ENCODE data around the gene TCEANC2. TPM values are rescaled to one million over a fixed set of nuclear protein-coding genes. Genes with fewer than 3 reads are reported as not detected.
"Not testable (repeated sequence)": the region's sequence is repeated elsewhere in the genome, so short reads cannot be mapped to it uniquely, and the experiment has no call there.

TCEANC2 gene
- total RNA-seq, 2 experiments from 2014 or later: 12.8 to 13.6 TPM

- POLR2A ChIA-PET: interaction anchor here (0.6 to 1.3 kb wide), 2 partner anchors 9 kb away, joined by 3 to 4 read pairs; no protein-coding TSS in a partner anchor
- CTCF ChIA-PET: interaction anchor here (1.0 to 1.4 kb wide), 2 partner anchors 10 to 40 kb away, joined by 3 to 6 read pairs; no protein-coding TSS in a partner anchor
- Mint-ChIP-seq H3K9me3 (no peaks in the 10 kb centered on the region), H3K4me3 (no peak overlapping the region), H3K27ac (peak overlapping the region; percentile 39), H3K36me3 (peaks cover 30% of the 10 kb centered on the region), H3K27me3 (no peaks in the 10 kb centered on the region), H3K4me1 (ENCODE audit: low read depth) (peaks cover 4% of the 10 kb centered on the region)
- no peak for DNase-seq
- intact Hi-C loops (cut with micrococcal nuclease): no loop called here
Measured at GRCh38 chr1:54041806-54042205, 11.6 kb upstream of the TCEANC2 start.

GRCh38 chr1:54045496-54045895, 7.9 kb upstream of the TCEANC2 start:
- H3K9me3 Mint-ChIP-seq: no peaks in the 10 kb centered on the region
- peaks cover 25% of the 10 kb centered on the region for H3K36me3 Mint-ChIP-seq
- intact Hi-C loops (cut with micrococcal nuclease): no loop called here
- ChIA-PET POLR2A (no interaction called here), CTCF (no interaction called here)
- H3K27ac Mint-ChIP-seq: peak overlapping the region; percentile 36
- no peaks in the 10 kb centered on the region for H3K27me3 Mint-ChIP-seq
- no peak overlapping the region for H3K4me3 Mint-ChIP-seq
- DNase-seq: no peak
- peaks cover 25% of the 10 kb centered on the region for H3K4me1 Mint-ChIP-seq (ENCODE audit: low read depth)

- H3K36me3 Mint-ChIP-seq: peaks cover 20% of the 10 kb centered on the region
- no peak overlapping the region for H3K27ac Mint-ChIP-seq
- H3K9me3 Mint-ChIP-seq: no peaks in the 10 kb centered on the region
- ChIA-PET POLR2A (no interaction called here), CTCF (no interaction called here)
- intact Hi-C loops (cut with micrococcal nuclease): no loop called here
- no peak overlapping the region for H3K4me3 Mint-ChIP-seq
- peaks cover 28% of the 10 kb centered on the region for H3K4me1 Mint-ChIP-seq (ENCODE audit: low read depth)
- no peak for DNase-seq
- H3K27me3 Mint-ChIP-seq: no peaks in the 10 kb centered on the region
Measured at GRCh38 chr1:54046671-54047383, 6.6 kb upstream of the TCEANC2 start.

- H3K4me1 Mint-ChIP-seq (ENCODE audit: low read depth): peaks cover 28% of the 10 kb centered on the region
- intact Hi-C loops (cut with micrococcal nuclease): no loop called here
- CTCF ChIA-PET: interaction anchor here (1.3 kb wide), 1 partner anchor 753 kb away, joined by 4 read pairs; the partner anchor contains the start of gene TTC22
- POLR2A ChIA-PET: no interaction called here
- no peak overlapping the region for H3K4me3 Mint-ChIP-seq
- no peak for DNase-seq
- H3K27me3 Mint-ChIP-seq: no peaks in the 10 kb centered on the region
- no peak overlapping the region for H3K27ac Mint-ChIP-seq
- no peaks in the 10 kb centered on the region for H3K9me3 Mint-ChIP-seq
- H3K36me3 Mint-ChIP-seq: peaks cover 12% of the 10 kb centered on the region
Measured at GRCh38 chr1:54047384-54048305, 5.8 kb upstream of the TCEANC2 start.

GRCh38 chr1:54050435-54050834, 3.0 kb upstream of the TCEANC2 start:
- CTCF ChIA-PET: interaction anchor here (3.3 kb wide), 1 partner anchor 31 kb away, joined by 12 read pairs; no protein-coding TSS in a partner anchor
- intact Hi-C loops (cut with micrococcal nuclease): loop anchor here (5.0 kb wide), 2 partner anchors 437 to 1162 kb away; no protein-coding TSS in a partner anchor
- not testable (repeated sequence) for H3K4me3 Mint-ChIP-seq, H3K27ac Mint-ChIP-seq, H3K9me3 Mint-ChIP-seq, H3K27me3 Mint-ChIP-seq, DNase-seq, H3K36me3 Mint-ChIP-seq
- POLR2A ChIA-PET: interaction anchor here (0.6 kb wide), 1 partner anchor 107 kb away, joined by 3 read pairs; no protein-coding TSS in a partner anchor
- H3K4me1 Mint-ChIP-seq (ENCODE audit: low read depth): peaks cover 38% of the 10 kb centered on the region

- no peak for DNase-seq
- intact Hi-C loops (cut with micrococcal nuclease): loop anchor here (2.0 to 5.0 kb wide), 3 partner anchors 435 to 1160 kb away; no protein-coding TSS in a partner anchor
- Mint-ChIP-seq H3K27ac (no peak overlapping the region), H3K36me3 (peaks cover 10% of the 10 kb centered on the region), H3K4me1 (ENCODE audit: low read depth) (peaks cover 37% of the 10 kb centered on the region), H3K27me3 (no peaks in the 10 kb centered on the region), H3K9me3 (no peaks in the 10 kb centered on the region), H3K4me3 (no peak overlapping the region)
- ChIA-PET CTCF (interaction anchor here (0.8 to 3.3 kb wide), 5 partner anchors 9 to 129 kb away, joined by 3 to 12 read pairs (median 7); partner anchors contain the start of genes IFT25 and LRRC42), POLR2A (interaction anchor here (0.6 to 1.8 kb wide), 4 partner anchors 9 to 214 kb away, joined by 3 to 8 read pairs (median 4); partner anchors contain the start of genes CYB5RL, MRPL37 and NDC1)
Measured at GRCh38 chr1:54051933-54052430, 1.4 kb upstream of the TCEANC2 start.

- peak; percentile 52 for DNase-seq
- POLR2A ChIA-PET: interaction anchor here (0.6 to 1.9 kb wide), 9 partner anchors 9 to 834 kb away, joined by 3 to 8 read pairs (median 4); partner anchors contain the start of genes CYB5RL, DHCR24, IFT25 and MRPL37
- no peaks in the 10 kb centered on the region for H3K27me3 Mint-ChIP-seq
- intact Hi-C loops (cut with micrococcal nuclease): loop anchor here (2.0 to 5.0 kb wide), 3 partner anchors 435 to 1160 kb away; no protein-coding TSS in a partner anchor
- H3K4me1 Mint-ChIP-seq (ENCODE audit: low read depth): peaks cover 33% of the 10 kb centered on the region
- H3K9me3 Mint-ChIP-seq: no peaks in the 10 kb centered on the region
- no peak overlapping the region for H3K4me3 Mint-ChIP-seq
- peaks cover 11% of the 10 kb centered on the region for H3K36me3 Mint-ChIP-seq
- CTCF ChIA-PET: interaction anchor here (0.6 to 3.3 kb wide), 6 partner anchors 9 to 192 kb away, joined by 3 to 12 read pairs (median 6); partner anchors contain the start of genes IFT25 and LRRC42
- H3K27ac Mint-ChIP-seq: no peak overlapping the region
Measured at GRCh38 chr1:54052431-54052933, 926 bp upstream of the TCEANC2 start.

GRCh38 chr1:54053745-54054437, 483 bp downstream of the TCEANC2 start:
- Mint-ChIP-seq H3K9me3 (no peaks in the 10 kb centered on the region), H3K4me3 (no peak overlapping the region), H3K36me3 (peaks cover 15% of the 10 kb centered on the region), H3K27ac (no peak overlapping the region), H3K27me3 (no peaks in the 10 kb centered on the region), H3K4me1 (ENCODE audit: low read depth) (peaks cover 30% of the 10 kb centered on the region)
- CTCF ChIA-PET: interaction anchor here (0.6 to 3.3 kb wide), 6 partner anchors 11 to 944 kb away, joined by 3 to 12 read pairs (median 6); partner anchors contain the start of genes IFT25 and LRRC42
- no peak for DNase-seq
- POLR2A ChIA-PET: interaction anchor here (1.1 to 1.9 kb wide), 5 partner anchors 8 to 662 kb away, joined by 3 to 8 read pairs (median 4); partner anchors contain the start of genes IFT25, NDC1 and TTC4
- intact Hi-C loops (cut with micrococcal nuclease): loop anchor here (1.0 to 5.0 kb wide), 11 partner anchors 108 to 1158 kb away; partner anchors contain the start of genes CYB5RL, LRRC42, MRPL37 and NDC1

GRCh38 chr1:54054438-54054749, 986 bp downstream of the TCEANC2 start:
- no peaks in the 10 kb centered on the region for H3K27me3 Mint-ChIP-seq
- peaks cover 28% of the 10 kb centered on the region for H3K4me1 Mint-ChIP-seq (ENCODE audit: low read depth)
- no peak for DNase-seq
- no peak overlapping the region for H3K4me3 Mint-ChIP-seq
- H3K27ac Mint-ChIP-seq: no peak overlapping the region
- ChIA-PET POLR2A (interaction anchor here (0.6 to 1.9 kb wide), 3 partner anchors 16 to 661 kb away, joined by 3 to 4 read pairs (median 3); partner anchors contain the start of gene TTC4), CTCF (interaction anchor here (0.6 to 1.0 kb wide), 3 partner anchors 35 to 435 kb away, joined by 3 to 4 read pairs (median 3); no protein-coding TSS in a partner anchor)
- H3K36me3 Mint-ChIP-seq: peaks cover 16% of the 10 kb centered on the region
- no peaks in the 10 kb centered on the region for H3K9me3 Mint-ChIP-seq
- intact Hi-C loops (cut with micrococcal nuclease): loop anchor here (5.0 kb wide), 2 partner anchors 433 to 1158 kb away; no protein-coding TSS in a partner anchor

- ChIA-PET CTCF (no interaction called here), POLR2A (no interaction called here)
- no peaks in the 10 kb centered on the region for H3K4me1 Mint-ChIP-seq (ENCODE audit: low read depth)
- no peak for DNase-seq
- H3K4me3 Mint-ChIP-seq: no peak overlapping the region
- H3K27ac Mint-ChIP-seq: no peak overlapping the region
- H3K36me3 Mint-ChIP-seq: peaks cover 5% of the 10 kb centered on the region
- H3K9me3 Mint-ChIP-seq: no peaks in the 10 kb centered on the region
- no peaks in the 10 kb centered on the region for H3K27me3 Mint-ChIP-seq
- intact Hi-C loops (cut with micrococcal nuclease): no loop called here
Measured at GRCh38 chr1:54064299-54064698, 10.9 kb downstream of the TCEANC2 start.

GRCh38 chr1:54069791-54070170, 16.4 kb downstream of the TCEANC2 start:
- H3K27ac Mint-ChIP-seq: no peak overlapping the region
- intact Hi-C loops (cut with micrococcal nuclease): loop anchor here (2.0 kb wide), 1 partner anchor 419 kb away; no protein-coding TSS in a partner anchor
- no peak overlapping the region for H3K4me3 Mint-ChIP-seq
- no peak for DNase-seq
- POLR2A ChIA-PET: no interaction called here
- CTCF ChIA-PET: interaction anchor here (0.7 to 1.2 kb wide), 5 partner anchors 9 to 420 kb away, joined by 3 to 5 read pairs (median 4); no protein-coding TSS in a partner anchor
- H3K27me3 Mint-ChIP-seq: no peaks in the 10 kb centered on the region
- H3K36me3 Mint-ChIP-seq: peaks cover 8% of the 10 kb centered on the region
- H3K9me3 Mint-ChIP-seq: no peaks in the 10 kb centered on the region
- no peaks in the 10 kb centered on the region for H3K4me1 Mint-ChIP-seq (ENCODE audit: low read depth)
